ENCODE results near the gene USP53. TPM values are rescaled to one million over a fixed set of nuclear protein-coding genes. Genes with fewer than 3 reads are reported as not detected.

USP53 gene
- total and polyA plus RNA-seq, 9 of the 15 experiments (the other 6 are each of a cell fraction or from before 2014, with no cell fraction given): 2.9 to 9.6 (median 8.3) TPM

Other genes with a start within 250 kb of the USP53 start
- not detected in 2 replicates for gene MYOZ2, start 76.9 kb upstream of the USP53 start, total RNA-seq (2014; rRNA removed)
- gene MYOZ2, start 76.9 kb upstream of the USP53 start, total RNA-seq (2014; rRNA removed; fragmentation: Illumina TruSeq; extraction: Trizol): not detected in 2 replicates
- gene MYOZ2, start 76.9 kb upstream of the USP53 start, total RNA-seq (2015; rRNA removed; fragmentation: Illumina TruSeq; extraction: Trizol): not detected in 2 replicates
- not detected in 2 replicates for gene MYOZ2, start 76.9 kb upstream of the USP53 start, total RNA-seq (2021)
- gene MYOZ2, start 76.9 kb upstream of the USP53 start, polyA plus RNA-seq (2011; rRNA removed): not detected in 2 replicates
- not detected in 2 replicates for gene MYOZ2, start 76.9 kb upstream of the USP53 start, polyA plus RNA-seq (2014; fragmentation: Illumina TruSeq; extraction: Trizol)
- gene MYOZ2, start 76.9 kb upstream of the USP53 start, polyA plus RNA-seq (2014; fragmentation: Nextera tagmentation; extraction: Ambion mirVana): not detected
- not detected in 2 replicates for gene MYOZ2, start 76.9 kb upstream of the USP53 start, polyA plus RNA-seq (2014; rRNA removed)
- not detected in 2 replicates for gene FABP2, start 109.4 kb downstream of the USP53 start, total RNA-seq (2014; rRNA removed)
- gene FABP2, start 109.4 kb downstream of the USP53 start, total RNA-seq (2014; rRNA removed; fragmentation: Illumina TruSeq; extraction: Trizol): not detected in 2 replicates
- not detected in 2 replicates for gene FABP2, start 109.4 kb downstream of the USP53 start, total RNA-seq (2015; rRNA removed; fragmentation: Illumina TruSeq; extraction: Trizol)
- not detected in 2 replicates for gene FABP2, start 109.4 kb downstream of the USP53 start, total RNA-seq (2021)
- gene FABP2, start 109.4 kb downstream of the USP53 start, polyA plus RNA-seq (2011; rRNA removed): not detected in 2 replicates
- not detected in 2 replicates for gene FABP2, start 109.4 kb downstream of the USP53 start, polyA plus RNA-seq (2014; fragmentation: Illumina TruSeq; extraction: Trizol)
- not detected for gene FABP2, start 109.4 kb downstream of the USP53 start, polyA plus RNA-seq (2014; fragmentation: Nextera tagmentation; extraction: Ambion mirVana)
- gene FABP2, start 109.4 kb downstream of the USP53 start, polyA plus RNA-seq (2014; rRNA removed): not detected in 2 replicates